IPS-20b (cell line): ENCODE measurements around the gene CEBPB.
"Not testable (repeated sequence)": the region's sequence is repeated elsewhere in the genome, so short reads cannot be mapped to it uniquely, and the experiment has no call there.

Source experiments
- H3K27ac ChIP-seq: one replicate; pipeline ENCODE4 v1.5.1; 2013; ENCODE audit warnings: low read length
- H3K27me3 ChIP-seq: 2 replicates; pipeline ENCODE4 v1.6.1; 2013; ENCODE audit warnings: mild to moderate bottlenecking, low read length, inconsistent platforms; ENCODE audit not compliant: insufficient read depth
- H3K36me3 ChIP-seq: 2 replicates; pipeline ENCODE4 v1.6.1; 2013; ENCODE audit warnings: low read depth, mild to moderate bottlenecking, inconsistent platforms, low read length, moderate library complexity; ENCODE audit not compliant: insufficient read depth
- H3K4me1 ChIP-seq: 2 replicates; pipeline ENCODE4 v1.6.1; 2013; ENCODE audit warnings: mild to moderate bottlenecking, control low read depth, inconsistent platforms, low read length, moderate library complexity; ENCODE audit not compliant: insufficient read depth
- H3K4me3 ChIP-seq: 2 replicates; pipeline ENCODE4 v1.5.1; 2013; ENCODE audit warnings: mild to moderate bottlenecking, low read length, inconsistent platforms
- H3K9ac ChIP-seq: 2 replicates; pipeline ENCODE4 v1.6.1; 2013; ENCODE audit warnings: low read depth, mild to moderate bottlenecking, inconsistent platforms, low read length, moderate library complexity
- H3K9me3 ChIP-seq: 2 replicates; pipeline ENCODE4 v1.6.1; 2013; ENCODE audit warnings: mild to moderate bottlenecking, low read depth, low read length, inconsistent platforms; ENCODE audit not compliant: insufficient read depth

CEBPB gene

GRCh38 chr20:50207026-50207425, 16.4 kb downstream of the CEBPB start:
- no peak overlapping the region for H3K4me3 ChIP-seq
- H3K27ac ChIP-seq, result no peak overlapping the region
- no peak overlapping the region for H3K9ac ChIP-seq
- H3K27me3 ChIP-seq, result no peaks in the 10 kb centered on the region
- peaks cover 6% of the 10 kb centered on the region; the same call in 1 of the 2 replicates for H3K9me3 ChIP-seq
- H3K4me1 ChIP-seq, result no peaks in the 10 kb centered on the region
- no peaks in the 10 kb centered on the region for H3K36me3 ChIP-seq

- H3K27ac ChIP-seq, result no peak overlapping the region
- H3K9ac ChIP-seq, result no peak overlapping the region
- H3K4me1 ChIP-seq, result no peaks in the 10 kb centered on the region
- H3K9me3 ChIP-seq, result peaks cover 6% of the 10 kb centered on the region; the same call in 1 of the 2 replicates
- H3K4me3 ChIP-seq, result no peak overlapping the region
- no peaks in the 10 kb centered on the region for H3K36me3 ChIP-seq
- no peaks in the 10 kb centered on the region for H3K27me3 ChIP-seq
Observed at GRCh38 chr20:50208085-50208491, 17.5 kb downstream of the CEBPB start.

- not testable (repeated sequence) for H3K27ac ChIP-seq, H3K9me3 ChIP-seq, H3K36me3 ChIP-seq, H3K9ac ChIP-seq, H3K27me3 ChIP-seq, H3K4me3 ChIP-seq, H3K4me1 ChIP-seq
Observed at GRCh38 chr20:50208815-50209214, 18.2 kb downstream of the CEBPB start.

- no peaks in the 10 kb centered on the region for H3K36me3 ChIP-seq
- no peak overlapping the region for H3K27ac ChIP-seq
- no peaks in the 10 kb centered on the region for H3K27me3 ChIP-seq
- H3K4me3 ChIP-seq, result no peak overlapping the region
- no peak overlapping the region for H3K9ac ChIP-seq
- no peaks in the 10 kb centered on the region for H3K9me3 ChIP-seq
- H3K4me1 ChIP-seq, result no peaks in the 10 kb centered on the region; the same call in 1 of the 2 replicates
Observed at GRCh38 chr20:50210066-50210619, 19.5 kb downstream of the CEBPB start.

GRCh38 chr20:50211091-50211490, 20.5 kb downstream of the CEBPB start:
- peaks cover 3% of the 10 kb centered on the region; the same call in 1 of the 2 replicates for H3K4me1 ChIP-seq
- H3K9ac ChIP-seq, result no peak overlapping the region
- no peak overlapping the region for H3K27ac ChIP-seq
- no peaks in the 10 kb centered on the region for H3K36me3 ChIP-seq
- no peak overlapping the region for H3K4me3 ChIP-seq
- H3K9me3 ChIP-seq, result no peaks in the 10 kb centered on the region
- H3K27me3 ChIP-seq, result no peaks in the 10 kb centered on the region

GRCh38 chr20:50213531-50214106, 23.0 kb downstream of the CEBPB start:
- Histone ChIP-seq H3K9me3 (no peaks in the 10 kb centered on the region), H3K27me3 (no peaks in the 10 kb centered on the region), H3K4me3 (no peak overlapping the region), H3K9ac (no peak overlapping the region), H3K27ac (no peak overlapping the region), H3K36me3 (no peaks in the 10 kb centered on the region), H3K4me1 (peaks cover 3% of the 10 kb centered on the region; the same call in 1 of the 2 replicates)

GRCh38 chr20:50214226-50215024, 23.8 kb downstream of the CEBPB start:
- Histone ChIP-seq H3K27ac (no peak overlapping the region), H3K27me3 (no peaks in the 10 kb centered on the region), H3K9ac (no peak overlapping the region), H3K9me3 (no peaks in the 10 kb centered on the region), H3K4me1 (peaks cover 3% of the 10 kb centered on the region; the same call in 1 of the 2 replicates), H3K4me3 (no peak overlapping the region), H3K36me3 (no peaks in the 10 kb centered on the region)

GRCh38 chr20:50215101-50215690, 24.6 kb downstream of the CEBPB start:
- Histone ChIP-seq H3K4me3 (no peak overlapping the region), H3K9ac (no peak overlapping the region), H3K4me1 (peaks cover 3% of the 10 kb centered on the region; the same call in 1 of the 2 replicates), H3K27ac (no peak overlapping the region), H3K27me3 (no peaks in the 10 kb centered on the region), H3K36me3 (no peaks in the 10 kb centered on the region), H3K9me3 (no peaks in the 10 kb centered on the region)

GRCh38 chr20:50215926-50216325, 25.3 kb downstream of the CEBPB start:
- Histone ChIP-seq H3K27me3 (no peaks in the 10 kb centered on the region), H3K36me3 (no peaks in the 10 kb centered on the region), H3K9me3 (no peaks in the 10 kb centered on the region), H3K9ac (no peak overlapping the region), H3K4me1 (peaks cover 3% of the 10 kb centered on the region; the same call in 1 of the 2 replicates), H3K27ac (no peak overlapping the region), H3K4me3 (no peak overlapping the region)

GRCh38 chr20:50216543-50217206, 26.0 kb downstream of the CEBPB start:
- no peak overlapping the region for H3K4me3 ChIP-seq
- H3K9ac ChIP-seq, result no peak overlapping the region
- H3K9me3 ChIP-seq, result no peaks in the 10 kb centered on the region
- H3K27me3 ChIP-seq, result no peaks in the 10 kb centered on the region
- no peaks in the 10 kb centered on the region for H3K36me3 ChIP-seq
- peaks cover 3% of the 10 kb centered on the region; the same call in 1 of the 2 replicates for H3K4me1 ChIP-seq
- no peak overlapping the region for H3K27ac ChIP-seq

- no peak overlapping the region for H3K4me3 ChIP-seq
- H3K27ac ChIP-seq, result no peak overlapping the region
- H3K4me1 ChIP-seq, result peaks cover 3% of the 10 kb centered on the region; the same call in 1 of the 2 replicates
- H3K36me3 ChIP-seq, result no peaks in the 10 kb centered on the region
- H3K9me3 ChIP-seq, result no peaks in the 10 kb centered on the region
- H3K9ac ChIP-seq, result no peak overlapping the region
- H3K27me3 ChIP-seq, result no peaks in the 10 kb centered on the region
Observed at GRCh38 chr20:50217207-50217949, 26.7 kb downstream of the CEBPB start.
